Nasal cavity respiratory epithelium epithelial cell of viscerocranial mucosa (primary cell): ENCODE measurements around the gene KIF22. TPM values are rescaled to one million over a fixed set of nuclear protein-coding genes. Genes with fewer than 3 reads are reported as not detected.

Source experiments
- total RNA-seq: library from RNA; depleted of rRNA; stranded (reverse); fragments of >200 nt; gene quantifications from 2 replicates; pipeline ENCODE4 v1.2.3, GENCODE V29; 2014

The KIF22 gene
- 7.0 and 13.0 TPM in 2 replicates for total RNA-seq

GRCh38 chr16:29790183-29790948 lies at the start of gene KIF22:
Gene KIF22 (plus strand): TSS chr16:29790751. CDS start chr16:29790760, 9 bp downstream.

GRCh38 chr16:29745853-29746345 lies 44.7 kb upstream of the KIF22 start, which contains the start of gene C16orf54:
Gene C16orf54 (minus strand): TSS chr16:29745990. CDS start chr16:29744951, 1,039 bp downstream.

GRCh38 chr16:29777576-29778350 lies 12.8 kb upstream of the KIF22 start, which contains the start of gene ZG16:
Gene ZG16 (plus strand): TSS chr16:29778256. CDS start chr16:29779267, 1,011 bp downstream.

GRCh38 chr16:29806099-29806579 lies 15.6 kb downstream of the KIF22 start, which contains the start of gene MAZ:
Gene MAZ (plus strand): TSS chr16:29806529. CDS start chr16:29806702, 173 bp downstream.

GRCh38 chr16:29811896-29812665 lies 21.5 kb downstream of the KIF22 start, which contains the start of gene PRRT2:
Gene PRRT2 (plus strand): TSS chr16:29812193. CDS start chr16:29813055, 862 bp downstream.

GRCh38 chr16:29815793-29816693 lies 25.5 kb downstream of the KIF22 start, which contains the start of gene PAGR1:
Gene PAGR1 (plus strand): TSS chr16:29816152. CDS start chr16:29816526, 374 bp downstream.

GRCh38 chr16:29820271-29820701 lies 29.7 kb downstream of the KIF22 start, which contains the start of gene MVP:
Gene MVP (plus strand): TSS chr16:29820462. CDS start chr16:29830550, 10,088 bp downstream.

Other genes starting within 250 kb of the KIF22 start
- not detected in 2 replicates for gene SPN, start 127.5 kb upstream of the KIF22 start, total RNA-seq
- gene QPRT, start 111.6 kb upstream of the KIF22 start, total RNA-seq: under 0.01 and 0.28 TPM in 2 replicates
- gene C16orf54, start 44.8 kb upstream of the KIF22 start, total RNA-seq: not detected in 2 replicates
- gene ZG16, start 12.5 kb upstream of the KIF22 start, total RNA-seq: not detected in 2 replicates
- 151 and 243 TPM in 2 replicates for gene MAZ, start 15.8 kb downstream of the KIF22 start, total RNA-seq
- not detected in 2 replicates for gene PRRT2, start 21.4 kb downstream of the KIF22 start, total RNA-seq
- 13.9 and 21.5 TPM in 2 replicates for gene PAGR1, start 25.4 kb downstream of the KIF22 start, total RNA-seq
- 74.2 and 246 TPM in 2 replicates for gene MVP, start 29.7 kb downstream of the KIF22 start, total RNA-seq
- 45.5 and 62.7 TPM in 2 replicates for gene CDIPT, start 72.5 kb downstream of the KIF22 start, total RNA-seq
- 4.8 and 18.9 TPM in 2 replicates for gene SEZ6L2, start 108.8 kb downstream of the KIF22 start, total RNA-seq
- gene ASPHD1, start 109.7 kb downstream of the KIF22 start, total RNA-seq: 1.6 and 4.4 TPM in 2 replicates
- 9.2 and 13.3 TPM in 2 replicates for gene KCTD13, start 135.5 kb downstream of the KIF22 start, total RNA-seq
- 49.9 and 50.0 TPM in 2 replicates for gene TMEM219, start 171.3 kb downstream of the KIF22 start, total RNA-seq
- 20.5 and 43.8 TPM in 2 replicates for gene TAOK2, start 183.1 kb downstream of the KIF22 start, total RNA-seq
- 8.2 and 11.7 TPM in 2 replicates for gene HIRIP3, start 204.9 kb downstream of the KIF22 start, total RNA-seq
- 14.4 and 19.4 TPM in 2 replicates for gene INO80E, start 205.5 kb downstream of the KIF22 start, total RNA-seq
- gene DOC2A, start 220.3 kb downstream of the KIF22 start, total RNA-seq: 0.21 TPM in 1 of 2 replicates, not detected in the other
- gene C16orf92, start 232.4 kb downstream of the KIF22 start, total RNA-seq: not detected in 2 replicates
- not detected in 2 replicates for gene TLCD3B, start 240.5 kb downstream of the KIF22 start, total RNA-seq